Uterus (tissue), 2 donors: ENCODE results near the gene FZD7.

Source experiments
- POLR2A ChIP-seq, 2 donors: fragments of 450-650 bp; IDR thresholded peaks; one replicate each; pipeline ENCODE4 v1.6.1; 2016; ENCODE audit warnings: antibody characterized with exemption in 2 of 2, mild to moderate bottlenecking in 1 of 2, moderate library complexity in 1 of 2
- TF ChIP-seq, protein P1 (sequence below), 4 experiments: fragments of 200-600 bp in 2 of 4; fragments of 450-650 bp in 2 of 4; sonication (generic) in 2 of 4; IDR thresholded peaks; one replicate each; pipeline ENCODE4 v1.5.1; 2016 to 2019; ENCODE audit warnings: antibody characterized with exemption in 4 of 4, mild to moderate bottlenecking in 2 of 4, moderate library complexity in 1 of 4

DNA sequence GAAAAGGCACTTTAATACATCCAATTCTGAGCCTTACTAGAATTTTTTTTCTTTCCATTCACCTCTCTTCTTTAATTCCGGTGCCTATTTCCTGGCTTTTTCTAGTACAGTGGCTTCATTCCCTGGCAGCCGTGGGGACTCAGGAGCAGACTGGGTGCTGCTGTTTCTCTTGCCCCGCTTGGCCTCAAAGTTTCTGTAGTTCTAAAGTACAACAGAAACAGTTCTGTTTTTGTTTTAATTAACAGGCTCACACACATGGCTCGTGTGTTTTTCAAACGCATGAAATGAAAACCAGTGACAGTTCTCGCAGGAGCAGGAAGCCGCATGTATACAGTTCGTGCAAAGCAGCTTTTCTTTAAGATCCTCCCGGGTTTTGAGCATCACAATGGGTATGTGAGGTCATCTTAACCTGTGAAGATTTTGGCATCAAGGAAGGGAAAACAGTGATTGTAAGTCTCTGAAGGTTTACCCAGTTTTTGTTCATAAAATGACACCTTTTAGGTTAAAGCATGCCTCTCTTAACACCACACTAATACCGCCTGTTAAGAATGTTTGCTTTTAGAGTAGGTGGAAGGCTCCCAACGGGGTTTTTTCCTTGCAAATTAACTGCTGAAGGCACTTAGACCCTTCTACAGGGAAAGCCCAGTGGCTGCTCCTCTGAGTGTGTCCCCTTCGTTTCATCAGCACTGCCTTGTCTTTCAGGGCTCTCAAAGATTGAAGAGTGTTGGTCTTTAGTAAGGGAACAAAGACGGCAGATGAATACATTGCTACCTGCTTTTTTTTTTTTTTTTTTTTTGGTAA is 5.8 kb downstream of the FZD7 start:
- TF ChIP-seq, protein P1, sequence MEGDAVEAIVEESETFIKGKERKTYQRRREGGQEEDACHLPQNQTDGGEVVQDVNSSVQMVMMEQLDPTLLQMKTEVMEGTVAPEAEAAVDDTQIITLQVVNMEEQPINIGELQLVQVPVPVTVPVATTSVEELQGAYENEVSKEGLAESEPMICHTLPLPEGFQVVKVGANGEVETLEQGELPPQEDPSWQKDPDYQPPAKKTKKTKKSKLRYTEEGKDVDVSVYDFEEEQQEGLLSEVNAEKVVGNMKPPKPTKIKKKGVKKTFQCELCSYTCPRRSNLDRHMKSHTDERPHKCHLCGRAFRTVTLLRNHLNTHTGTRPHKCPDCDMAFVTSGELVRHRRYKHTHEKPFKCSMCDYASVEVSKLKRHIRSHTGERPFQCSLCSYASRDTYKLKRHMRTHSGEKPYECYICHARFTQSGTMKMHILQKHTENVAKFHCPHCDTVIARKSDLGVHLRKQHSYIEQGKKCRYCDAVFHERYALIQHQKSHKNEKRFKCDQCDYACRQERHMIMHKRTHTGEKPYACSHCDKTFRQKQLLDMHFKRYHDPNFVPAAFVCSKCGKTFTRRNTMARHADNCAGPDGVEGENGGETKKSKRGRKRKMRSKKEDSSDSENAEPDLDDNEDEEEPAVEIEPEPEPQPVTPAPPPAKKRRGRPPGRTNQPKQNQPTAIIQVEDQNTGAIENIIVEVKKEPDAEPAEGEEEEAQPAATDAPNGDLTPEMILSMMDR (IDR thresholded peaks at IDR 0.05) = no peak
- TF ChIP-seq POLR2A (IDR thresholded peaks at IDR 0.05) = no peak
